ENCODE data around the gene BRSK2. TPM values are rescaled to one million over a fixed set of nuclear protein-coding genes. Genes with fewer than 3 reads are reported as not detected.

BRSK2 gene
- total RNA-seq, 4 donors from 2014 or later, result 0.35 to 6.4 (median 0.40) TPM; not detected in 1

DNA sequence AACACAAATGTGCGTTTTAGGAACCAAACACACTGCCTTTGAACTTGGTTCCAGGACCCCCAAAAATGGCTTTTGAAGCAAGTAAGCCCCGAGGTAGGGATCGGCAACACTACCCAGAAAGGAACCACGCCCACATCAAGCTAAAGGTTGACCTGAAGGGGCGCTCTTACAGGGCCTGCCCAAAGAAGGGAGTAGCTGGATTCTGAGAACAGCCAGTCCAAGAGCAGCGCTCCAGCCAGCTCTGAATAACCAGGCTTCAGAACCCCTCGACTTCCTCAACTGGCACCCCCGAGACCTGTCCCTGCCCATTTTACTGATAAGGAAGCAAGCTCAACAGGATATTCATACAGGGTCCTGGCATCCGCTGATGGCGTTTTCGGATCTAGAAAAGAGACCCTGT lies 115.7 kb downstream of the BRSK2 start:
- no peak for DNase-seq
- Histone ChIP-seq H3K27me3 (no peaks in the 10 kb centered on the region), H3K4me3 (no peak overlapping the region), H3K4me1 (peaks cover 0 to 35% (median 0%) of the 10 kb centered on the region in 4 donors), H3K27ac (no peak overlapping the region), H3K36me3 (no peaks in the 10 kb centered on the region), H3K9me3 (no peaks in the 10 kb centered on the region)
- TF ChIP-seq POLR2A (IDR thresholded peaks at IDR 0.05), result no peak
- TF ChIP-seq, protein P1, sequence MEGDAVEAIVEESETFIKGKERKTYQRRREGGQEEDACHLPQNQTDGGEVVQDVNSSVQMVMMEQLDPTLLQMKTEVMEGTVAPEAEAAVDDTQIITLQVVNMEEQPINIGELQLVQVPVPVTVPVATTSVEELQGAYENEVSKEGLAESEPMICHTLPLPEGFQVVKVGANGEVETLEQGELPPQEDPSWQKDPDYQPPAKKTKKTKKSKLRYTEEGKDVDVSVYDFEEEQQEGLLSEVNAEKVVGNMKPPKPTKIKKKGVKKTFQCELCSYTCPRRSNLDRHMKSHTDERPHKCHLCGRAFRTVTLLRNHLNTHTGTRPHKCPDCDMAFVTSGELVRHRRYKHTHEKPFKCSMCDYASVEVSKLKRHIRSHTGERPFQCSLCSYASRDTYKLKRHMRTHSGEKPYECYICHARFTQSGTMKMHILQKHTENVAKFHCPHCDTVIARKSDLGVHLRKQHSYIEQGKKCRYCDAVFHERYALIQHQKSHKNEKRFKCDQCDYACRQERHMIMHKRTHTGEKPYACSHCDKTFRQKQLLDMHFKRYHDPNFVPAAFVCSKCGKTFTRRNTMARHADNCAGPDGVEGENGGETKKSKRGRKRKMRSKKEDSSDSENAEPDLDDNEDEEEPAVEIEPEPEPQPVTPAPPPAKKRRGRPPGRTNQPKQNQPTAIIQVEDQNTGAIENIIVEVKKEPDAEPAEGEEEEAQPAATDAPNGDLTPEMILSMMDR (IDR thresholded peaks at IDR 0.05), result no peak

DNA sequence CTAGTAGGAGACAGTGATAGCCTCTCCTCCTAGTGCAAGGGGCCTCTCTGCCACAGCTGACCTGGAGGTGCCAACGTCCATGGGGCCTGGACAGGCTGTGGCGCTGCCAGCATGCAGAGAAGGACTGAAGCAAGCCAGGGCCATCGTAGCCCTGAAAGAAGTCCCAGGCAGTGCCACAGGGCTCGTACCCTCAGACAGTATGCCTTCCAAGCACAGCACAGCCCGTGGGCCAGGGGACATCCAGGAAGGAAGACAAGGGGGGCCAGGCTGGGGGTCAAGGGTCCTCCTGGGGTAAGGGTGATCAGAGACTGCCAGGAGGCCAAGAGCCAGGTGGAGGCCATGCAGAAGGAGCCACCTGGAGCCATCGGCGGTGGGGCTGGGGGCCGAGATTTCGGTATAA lies 117.2 kb downstream of the BRSK2 start:
- no peak overlapping the region for H3K4me3 ChIP-seq
- no peak overlapping the region for H3K27ac ChIP-seq
- no peak for TF ChIP-seq POLR2A (IDR thresholded peaks at IDR 0.05)
- TF ChIP-seq, protein P1 (IDR thresholded peaks at IDR 0.05), result no peak
- H3K4me1 ChIP-seq, result peaks cover 0 to 35% (median 0%) of the 10 kb centered on the region in 4 donors
- no peaks in the 10 kb centered on the region for H3K27me3 ChIP-seq
- no peak for DNase-seq
- no peaks in the 10 kb centered on the region for H3K9me3 ChIP-seq
- no peaks in the 10 kb centered on the region for H3K36me3 ChIP-seq

DNA sequence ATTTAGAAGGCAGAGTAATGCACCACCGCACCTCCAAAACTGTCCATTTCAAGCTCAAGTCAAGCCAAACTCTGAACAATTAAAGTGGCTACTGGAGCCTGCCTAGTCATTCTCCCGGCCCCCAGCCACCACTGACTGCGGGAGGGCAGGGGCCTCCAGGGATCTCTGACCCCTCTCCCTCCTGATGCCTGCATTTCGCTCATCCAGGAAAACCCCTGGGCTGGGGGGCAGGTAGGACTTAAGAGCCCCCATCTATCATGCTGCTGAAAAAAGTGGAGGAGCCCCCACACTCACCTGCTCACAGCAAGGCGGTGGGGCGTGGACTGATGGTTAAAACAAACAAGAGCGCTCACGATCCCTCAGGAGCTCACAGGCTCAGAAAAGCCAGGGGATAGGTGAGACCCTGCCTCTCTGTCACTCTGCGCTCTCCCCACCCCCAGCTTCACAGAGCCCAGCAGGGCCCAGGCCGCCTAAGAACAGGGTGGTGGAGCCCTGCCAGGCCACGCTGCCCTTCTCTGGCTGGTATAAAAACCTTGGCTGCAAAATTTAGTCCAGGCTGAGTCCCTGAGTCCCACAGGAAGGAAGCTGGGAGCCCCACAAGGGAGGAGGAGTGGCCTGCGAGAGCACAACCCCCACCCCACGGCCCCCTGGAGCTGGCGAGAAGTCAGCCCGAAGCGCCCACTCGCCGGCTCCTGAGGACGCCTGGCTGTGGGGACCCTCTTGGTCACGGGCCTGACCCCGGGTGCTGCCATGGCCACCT lies 117.8 kb downstream of the BRSK2 start:
- Histone ChIP-seq H3K4me1 (peaks cover 0 to 30% (median 0%) of the 10 kb centered on the region in 4 donors), H3K9me3 (no peaks in the 10 kb centered on the region), H3K27ac (no peak overlapping the region), H3K4me3 (no peak overlapping the region), H3K36me3 (no peaks in the 10 kb centered on the region), H3K27me3 (no peaks in the 10 kb centered on the region)
- DNase-seq, result no peak
- TF ChIP-seq, protein P1 (IDR thresholded peaks at IDR 0.05), result no peak
- no peak for TF ChIP-seq POLR2A (IDR thresholded peaks at IDR 0.05)

DNA sequence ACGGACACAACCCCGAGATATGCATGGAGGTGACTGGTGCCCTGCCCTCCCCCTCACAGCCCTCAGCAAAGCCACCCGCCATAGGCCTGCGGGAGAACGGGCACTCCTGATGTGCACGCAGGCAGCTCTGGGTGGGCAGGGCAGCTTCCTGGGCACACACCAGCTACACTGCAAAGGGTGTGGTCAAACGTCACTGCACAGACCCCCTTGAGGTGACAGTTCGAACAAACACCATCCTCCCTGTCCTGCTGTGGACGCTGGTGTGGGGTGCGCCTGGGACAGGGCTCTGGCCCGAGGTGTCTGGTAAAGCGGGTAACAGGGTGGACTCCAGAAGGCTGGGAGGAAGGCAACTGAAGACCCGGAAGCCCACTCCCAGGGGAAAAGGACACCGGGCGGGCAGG lies 118.8 kb downstream of the BRSK2 start:
- H3K4me1 ChIP-seq, result peaks cover 0 to 20% (median 0%) of the 10 kb centered on the region in 4 donors
- TF ChIP-seq, protein P1 (IDR thresholded peaks at IDR 0.05), result no peak
- TF ChIP-seq POLR2A (IDR thresholded peaks at IDR 0.05), result no peak
- H3K4me3 ChIP-seq, result no peak overlapping the region
- no peaks in the 10 kb centered on the region for H3K27me3 ChIP-seq
- no peaks in the 10 kb centered on the region for H3K9me3 ChIP-seq
- H3K36me3 ChIP-seq, result no peaks in the 10 kb centered on the region
- H3K27ac ChIP-seq, result no peak overlapping the region
- DNase-seq, result no peak

DNA sequence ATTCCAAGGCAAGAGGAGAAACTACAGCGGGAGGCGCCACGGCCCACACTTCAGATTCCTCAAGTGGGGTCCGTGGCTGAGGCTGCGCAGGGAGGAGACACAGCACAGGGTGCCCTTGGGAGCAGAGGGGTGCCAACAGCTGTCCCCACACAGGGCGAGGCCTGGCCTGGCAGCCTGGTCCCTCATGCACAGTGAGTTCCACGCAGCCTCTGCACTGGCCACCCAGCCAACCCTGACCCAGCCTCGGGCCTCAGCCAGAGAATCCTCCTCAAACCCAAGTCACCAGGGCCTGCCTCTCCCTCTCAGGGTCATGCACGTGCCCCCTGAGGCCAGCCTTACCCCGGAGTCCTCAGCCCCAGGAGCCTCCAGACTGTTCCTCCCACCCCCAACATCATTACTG lies 119.3 kb downstream of the BRSK2 start:
- no peak overlapping the region for H3K27ac ChIP-seq
- H3K4me3 ChIP-seq, result no peak overlapping the region
- no peak for TF ChIP-seq POLR2A (IDR thresholded peaks at IDR 0.05)
- TF ChIP-seq, protein P1 (IDR thresholded peaks at IDR 0.05), result no peak
- H3K27me3 ChIP-seq, result no peaks in the 10 kb centered on the region
- no peak for DNase-seq
- no peaks in the 10 kb centered on the region for H3K36me3 ChIP-seq
- peaks cover 0 to 18% (median 0%) of the 10 kb centered on the region in 4 donors for H3K4me1 ChIP-seq
- no peaks in the 10 kb centered on the region for H3K9me3 ChIP-seq

Measured in Peyer's patch (tissue), 4 donors.